HFF-Myc (cell line): ENCODE measurements around the gene EP400.
"Not testable (repeated sequence)": the region's sequence is repeated elsewhere in the genome, so short reads cannot be mapped to it uniquely, and the experiment has no call there.

ENCODE experiments used
- DNase-seq: peaks from one replicate; pipeline ENCODE4 v3.0.0-alpha.2; 2011; ENCODE audit warnings: low read depth; ENCODE audit errors: extremely low read depth
- H3K4me3 ChIP-seq: replicated peaks from 2 replicates; pipeline ENCODE4 v1.5.1; 2011; ENCODE audit warnings: low read depth, mild to moderate bottlenecking, control low read depth, low read length
- CTCF ChIP-seq: IDR thresholded peaks from 2 replicates; pipeline ENCODE4 v1.5.1; 2012; ENCODE audit warnings: mild to moderate bottlenecking, low read depth, low read length, control low read depth; ENCODE audit errors: missing control alignments

The EP400 gene

DNA sequence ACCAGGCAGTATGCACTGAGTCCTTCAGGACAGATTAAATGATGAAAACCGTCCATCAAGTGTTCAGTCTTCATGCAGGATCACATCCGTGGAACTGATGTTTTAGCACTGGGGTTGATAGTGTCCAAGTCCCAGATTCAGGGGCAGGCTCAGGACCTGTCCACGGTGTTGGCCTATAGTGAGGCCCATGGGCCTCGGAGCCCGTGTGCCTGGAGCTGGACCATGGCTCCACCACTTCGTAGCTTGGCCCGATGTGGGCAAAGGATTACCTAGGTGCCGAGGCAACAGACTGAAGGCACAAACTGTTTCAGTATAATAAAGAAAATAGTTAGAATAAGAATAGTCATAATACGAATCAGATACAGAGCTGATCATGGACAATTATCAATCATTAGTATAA, 152.6 kb downstream of the EP400 start:
- DNase-seq: no peak
- no peak for TF ChIP-seq CTCF
- no peak overlapping the region for H3K4me3 ChIP-seq

DNA sequence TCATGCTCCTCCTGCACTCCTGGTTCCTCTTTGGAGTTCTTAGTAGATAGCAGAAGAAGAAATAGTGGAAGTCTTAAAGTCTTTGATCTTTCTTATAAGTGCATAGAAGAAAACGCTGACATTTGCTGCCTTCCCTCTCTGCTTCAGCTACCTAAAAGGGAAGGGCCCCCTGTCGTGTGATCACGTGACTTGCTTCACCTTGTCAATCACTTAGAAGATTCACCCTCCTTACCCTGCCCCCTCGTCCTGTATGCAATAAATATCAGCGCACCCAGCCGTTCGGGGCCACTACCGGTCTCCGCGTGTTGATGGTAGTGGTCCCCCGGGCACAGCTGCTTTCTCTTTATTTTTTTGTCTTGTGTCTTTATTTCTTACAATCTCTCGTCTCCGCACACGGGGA, 153.3 kb downstream of the EP400 start:
- not testable (repeated sequence) for H3K4me3 ChIP-seq, DNase-seq

DNA sequence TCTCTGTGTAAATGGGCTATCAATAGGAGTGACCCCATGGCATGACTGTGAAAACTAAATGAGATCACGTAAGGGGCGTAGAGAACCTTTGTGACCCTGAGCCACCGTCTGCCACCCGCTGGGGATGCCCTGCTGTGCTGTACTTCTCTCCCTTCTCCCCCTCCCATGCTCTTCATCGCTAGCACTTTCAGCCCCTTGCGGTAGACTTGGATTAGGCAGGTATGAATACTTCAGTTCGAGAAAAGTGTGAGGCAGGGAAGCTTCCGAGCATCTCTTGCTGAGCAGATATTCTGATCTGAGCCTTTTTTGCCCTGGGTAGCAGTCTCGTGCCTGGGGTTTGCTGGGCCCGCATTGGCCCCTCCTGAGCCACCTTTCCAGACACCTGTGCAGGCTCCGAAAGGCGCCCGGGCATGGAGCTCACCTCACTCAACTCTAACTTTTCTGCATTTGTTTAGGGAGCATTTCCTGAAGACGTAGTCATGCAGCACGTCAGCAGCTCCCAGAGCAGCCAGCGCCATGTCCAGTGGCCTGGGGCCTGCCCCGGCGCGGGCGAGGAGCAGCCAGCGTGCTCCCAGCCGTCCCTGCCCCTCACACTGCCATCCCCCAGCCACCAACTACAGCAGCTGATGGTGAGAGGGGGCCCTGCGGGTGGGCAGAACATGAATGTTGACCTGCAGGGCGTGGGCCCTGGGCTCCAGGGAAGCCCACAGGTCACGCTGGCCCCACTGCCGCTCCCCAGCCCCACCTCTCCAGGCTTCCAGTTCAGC, 154.0 kb downstream of the EP400 start:
- TF ChIP-seq CTCF: no peak
- H3K4me3 ChIP-seq: no peak overlapping the region
- DNase-seq: no peak

DNA sequence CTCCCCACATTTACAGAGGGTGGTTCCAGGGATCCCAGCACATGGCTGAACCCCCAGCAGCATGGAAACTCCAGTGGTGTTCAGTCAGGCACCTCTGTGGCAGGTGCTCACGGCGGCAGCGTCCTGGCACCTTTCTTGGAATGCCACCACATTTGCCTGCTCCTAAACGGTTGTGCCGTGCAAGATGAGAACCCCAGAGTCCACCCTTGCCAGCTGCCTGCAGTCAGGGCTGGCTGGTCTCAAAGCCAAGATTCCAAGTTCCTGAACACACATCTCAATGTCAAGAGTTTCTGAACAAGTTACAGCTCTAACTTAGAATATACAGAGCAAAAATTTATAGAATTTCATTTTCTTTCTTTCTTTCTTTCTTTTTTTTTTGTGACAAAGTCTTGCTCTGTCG, 155.7 kb downstream of the EP400 start:
- no peak for DNase-seq
- no peak for TF ChIP-seq CTCF
- H3K4me3 ChIP-seq: no peak overlapping the region

DNA sequence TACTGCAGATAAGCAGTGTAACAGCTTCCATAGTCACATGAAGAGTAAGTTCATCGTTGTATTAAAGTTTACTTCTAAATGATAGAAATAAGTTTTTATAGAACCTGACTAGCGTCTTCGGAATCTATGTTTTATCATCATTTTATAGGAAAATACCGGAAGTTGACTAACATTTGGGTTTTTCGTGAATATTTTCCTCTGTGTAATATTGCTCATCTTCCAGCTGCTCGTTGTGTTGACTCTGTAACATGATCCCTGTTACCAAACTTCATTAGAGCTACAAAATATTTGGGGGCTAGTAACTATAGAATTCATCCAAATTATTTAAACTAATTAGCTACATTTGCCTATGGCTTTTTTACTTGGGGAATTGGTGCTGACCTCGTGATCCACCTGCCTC, 157.2 kb downstream of the EP400 start:
- TF ChIP-seq CTCF: no peak
- H3K4me3 ChIP-seq: no peak overlapping the region
- DNase-seq: no peak

GRCh38 chr12:132108211-132108832, 158.6 kb downstream of the EP400 start:
- no peak overlapping the region for H3K4me3 ChIP-seq
- no peak for TF ChIP-seq CTCF
- no peak for DNase-seq

- no peak for TF ChIP-seq CTCF
- DNase-seq: no peak
Measured at GRCh38 chr12:132109741-132110140, 160.0 kb downstream of the EP400 start.

More at GRCh38 chr12:132109741-132110140, 160.0 kb downstream of the EP400 start:
- H3K4me3 ChIP-seq: no peak overlapping the region
